Endothelial cell of hepatic sinusoid (primary cell): ENCODE data around the gene ARSA.
"Not testable (repeated sequence)": the region's sequence is repeated elsewhere in the genome, so short reads cannot be mapped to it uniquely, and the experiment has no call there.

Source experiments
- in situ Hi-C: cut with HindIII; loops from 2 replicates; pipeline ENCODE4 v1.10.0; 2017; ENCODE audit warnings: low sequenced_read_pairs

ARSA gene

DNA sequence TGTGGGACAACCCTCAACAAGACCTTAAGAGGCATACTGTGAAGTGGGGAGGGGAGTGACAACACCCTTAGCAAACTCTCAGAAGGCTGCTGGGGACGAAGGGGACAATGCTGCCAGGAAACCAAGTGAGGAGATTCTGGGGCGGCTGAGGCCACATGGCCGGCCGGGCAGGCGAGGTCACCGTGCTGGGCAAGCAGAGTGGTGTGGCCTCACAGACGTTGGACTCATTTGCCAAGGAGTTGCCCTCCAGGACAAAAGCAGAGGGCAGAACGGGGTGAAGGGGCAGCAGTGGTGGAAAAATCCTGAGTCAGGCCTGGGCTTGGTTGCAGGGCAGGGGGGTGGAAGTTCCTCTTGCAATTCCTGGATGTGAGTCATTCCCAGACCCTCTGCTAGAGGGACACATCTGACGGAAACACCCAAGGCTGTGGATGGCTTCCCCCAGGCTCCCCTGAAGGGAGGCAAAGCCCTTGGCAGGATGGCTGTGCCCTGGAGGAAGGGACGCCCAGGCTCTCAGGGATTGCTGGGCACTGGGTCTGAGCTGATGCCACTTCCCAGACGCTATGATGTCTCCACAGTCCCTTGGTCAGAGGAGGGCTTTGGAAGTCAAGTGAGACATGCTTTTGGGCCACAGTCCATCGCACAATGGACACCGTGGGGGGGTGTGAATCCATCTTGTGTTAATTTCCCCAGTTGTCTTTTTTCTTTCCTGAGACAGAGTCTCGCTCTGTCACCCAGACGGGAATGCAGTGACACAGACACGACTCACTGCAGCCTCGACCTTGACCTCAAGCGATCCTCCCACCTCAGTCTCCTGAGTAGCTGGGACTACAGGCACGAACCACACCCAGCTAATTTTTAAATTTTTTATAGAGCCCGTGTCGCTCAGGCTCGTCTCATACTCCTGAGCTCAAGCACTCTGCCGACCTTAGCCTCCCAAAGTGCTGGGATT, 28.4 kb upstream of the ARSA start:
- in situ Hi-C loops, result no loop called here

- in situ Hi-C loops, result not testable (repeated sequence)
Measured at GRCh38 chr22:50654664-50655063, 26.7 kb upstream of the ARSA start.

GRCh38 chr22:50653256-50653655, 25.3 kb upstream of the ARSA start:
- in situ Hi-C loops, result no loop called here

GRCh38 chr22:50643821-50644101, 15.8 kb upstream of the ARSA start:
- in situ Hi-C loops, result not testable (repeated sequence)

DNA sequence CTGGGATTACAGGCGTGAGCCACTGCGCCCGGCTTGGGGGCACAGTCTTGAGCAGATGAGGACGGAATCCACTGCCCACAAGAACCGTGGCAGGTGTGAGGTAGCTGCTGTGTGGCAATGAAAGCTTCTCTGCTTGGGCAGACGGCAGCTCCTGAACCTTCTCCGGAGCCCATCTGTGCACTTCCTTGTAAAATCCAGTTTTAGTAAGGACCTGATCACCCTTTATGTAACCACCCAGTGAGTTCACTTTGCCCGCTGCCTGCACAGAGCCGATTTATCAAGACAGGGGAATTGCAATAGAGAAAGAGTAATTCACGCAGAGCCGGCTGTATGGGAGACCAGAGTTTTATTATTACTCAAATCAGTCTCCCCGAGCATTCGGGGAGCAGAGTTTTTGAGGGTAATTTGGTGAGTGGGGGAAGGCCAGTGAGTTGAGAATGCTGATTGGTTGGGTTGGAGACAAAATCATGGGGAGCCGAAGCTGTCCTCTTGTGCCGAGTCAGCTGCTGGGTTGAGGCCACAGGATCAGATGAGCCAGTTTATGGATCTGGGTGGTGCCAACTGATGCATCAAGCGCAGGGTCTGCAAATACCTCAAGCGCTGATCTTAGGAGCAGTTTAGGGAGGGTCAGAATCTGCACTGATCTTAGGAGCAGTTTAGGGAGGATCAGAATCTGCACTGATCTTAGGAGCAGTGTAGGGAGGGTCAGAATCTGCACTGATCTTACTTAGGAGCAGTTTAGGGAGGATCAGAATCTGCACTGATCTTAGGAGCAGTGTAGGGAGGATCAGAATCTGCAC, 15.3 kb upstream of the ARSA start:
- in situ Hi-C loops, result not testable (repeated sequence)

DNA sequence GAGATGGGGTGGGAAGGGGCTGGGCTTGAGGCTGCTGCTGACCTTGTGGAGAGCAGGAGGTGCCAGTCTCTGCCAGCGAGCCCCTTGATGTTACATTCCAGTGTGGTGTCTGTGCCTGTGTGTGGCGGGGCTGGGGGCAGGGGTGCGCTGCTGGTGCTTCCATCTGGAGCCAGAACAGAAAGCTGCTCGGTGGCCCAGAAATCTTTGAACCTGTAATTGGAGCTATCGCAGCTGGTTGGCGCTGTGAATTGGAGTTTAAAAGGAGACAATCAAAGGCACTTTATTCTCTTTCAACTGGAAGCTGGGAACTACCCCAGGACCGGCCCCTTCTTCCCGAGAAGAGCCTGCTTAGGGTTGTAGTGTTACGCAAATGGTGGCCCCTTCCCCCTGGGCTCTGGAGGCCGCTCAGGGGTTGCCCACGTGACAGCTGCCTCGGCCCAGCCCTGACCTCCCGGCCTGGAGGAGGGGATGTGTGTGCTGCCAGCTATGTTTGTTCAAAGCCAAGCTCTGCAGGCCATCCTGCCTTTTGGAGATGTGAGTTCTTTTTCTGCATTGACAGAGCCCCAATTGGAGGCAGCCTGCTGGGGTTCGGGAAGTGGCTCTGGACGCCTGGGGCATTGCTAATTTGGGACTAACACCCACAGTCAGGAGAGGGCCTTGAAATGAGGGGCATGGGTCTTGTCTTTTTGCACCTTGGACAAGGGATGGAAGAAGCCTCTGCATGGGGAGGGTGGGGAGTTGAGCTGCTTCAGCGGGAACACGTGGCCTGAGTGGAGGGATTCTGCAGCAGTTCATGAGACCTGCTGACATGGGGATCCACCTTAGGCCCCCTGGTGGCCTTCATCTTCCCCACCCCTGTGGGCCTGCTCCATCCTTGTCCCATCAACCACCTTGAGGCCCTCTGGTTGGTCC, 14.0 kb upstream of the ARSA start:
- in situ Hi-C loops, result no loop called here

DNA sequence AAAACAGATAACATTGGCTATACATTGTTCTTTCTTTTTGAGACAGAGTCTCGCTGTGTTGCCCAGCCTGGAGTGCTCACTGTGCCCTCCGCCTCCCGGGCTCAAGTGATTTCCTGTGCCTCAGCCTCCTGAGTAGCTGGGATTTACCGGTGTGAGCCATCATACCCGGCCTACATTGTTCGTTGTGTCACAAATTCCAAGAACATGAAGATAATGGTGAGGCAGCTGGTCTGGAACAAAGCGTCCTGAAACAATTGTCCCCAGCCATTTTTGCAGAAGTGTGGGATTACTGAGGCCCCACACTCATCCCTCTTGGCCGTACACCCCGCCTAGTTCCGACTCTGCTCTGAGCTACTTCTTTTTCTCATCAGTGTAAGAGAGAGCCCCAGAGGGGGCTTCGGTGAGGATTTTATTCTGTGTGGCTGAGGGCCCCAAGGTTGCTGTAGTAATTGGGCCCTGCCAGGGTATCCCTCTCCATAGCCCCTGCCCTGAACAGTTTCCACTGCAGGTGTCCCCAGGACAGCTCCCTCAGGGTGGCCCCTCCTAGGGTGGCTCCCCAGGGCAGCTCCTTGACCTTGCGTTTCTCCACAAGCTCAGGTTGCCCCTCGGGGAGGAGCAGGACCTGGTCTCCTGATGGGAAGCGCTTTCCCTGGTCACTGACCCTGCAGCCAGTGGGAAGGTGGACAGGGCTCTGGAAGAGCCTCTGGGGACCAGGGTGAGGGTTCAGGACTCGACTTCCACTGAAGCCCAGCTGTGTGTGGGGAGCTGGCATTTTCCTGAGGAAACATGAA, 13.1 kb upstream of the ARSA start:
- in situ Hi-C loops, result no loop called here

DNA sequence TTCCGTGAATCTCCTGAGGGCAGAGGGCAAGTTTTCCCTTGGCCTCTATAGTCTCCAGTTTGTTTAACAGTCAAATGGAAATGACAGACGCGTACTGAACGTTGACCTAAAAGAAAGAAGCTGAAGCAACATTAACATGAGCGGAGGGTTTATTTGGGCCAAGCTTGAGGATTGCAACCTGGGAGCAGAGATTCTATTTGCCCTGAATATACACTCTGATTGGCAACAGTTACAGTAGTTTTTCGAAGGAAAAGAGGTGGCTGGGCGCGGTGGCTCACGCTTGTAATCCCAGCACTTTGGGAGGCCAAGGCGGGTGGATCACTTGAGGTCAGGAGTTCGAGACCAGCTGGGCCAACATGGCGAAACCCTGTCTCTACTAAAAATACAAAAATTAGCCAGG, 12.3 kb upstream of the ARSA start:
- in situ Hi-C loops, result not testable (repeated sequence)

DNA sequence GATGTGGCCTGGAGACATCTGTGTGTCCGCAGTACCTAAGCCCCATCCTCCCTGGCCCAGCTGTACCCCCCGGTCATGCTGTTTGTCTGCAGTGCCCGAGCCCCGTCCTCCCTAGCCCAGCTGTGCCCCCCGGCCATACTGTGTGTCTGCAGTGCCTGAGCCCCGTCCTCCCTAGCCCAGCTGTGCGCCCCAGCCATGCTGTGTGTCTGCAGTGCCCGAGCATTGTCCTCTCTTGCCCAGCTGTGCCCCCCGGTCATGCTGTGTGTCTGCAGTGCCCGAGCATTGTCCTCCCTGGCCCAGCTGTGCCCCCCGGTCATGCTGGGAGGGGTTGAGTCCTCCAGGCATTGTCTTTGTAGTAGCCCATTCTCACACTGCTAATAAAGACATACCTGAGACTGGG, 7.6 kb upstream of the ARSA start:
- in situ Hi-C loops, result no loop called here

DNA sequence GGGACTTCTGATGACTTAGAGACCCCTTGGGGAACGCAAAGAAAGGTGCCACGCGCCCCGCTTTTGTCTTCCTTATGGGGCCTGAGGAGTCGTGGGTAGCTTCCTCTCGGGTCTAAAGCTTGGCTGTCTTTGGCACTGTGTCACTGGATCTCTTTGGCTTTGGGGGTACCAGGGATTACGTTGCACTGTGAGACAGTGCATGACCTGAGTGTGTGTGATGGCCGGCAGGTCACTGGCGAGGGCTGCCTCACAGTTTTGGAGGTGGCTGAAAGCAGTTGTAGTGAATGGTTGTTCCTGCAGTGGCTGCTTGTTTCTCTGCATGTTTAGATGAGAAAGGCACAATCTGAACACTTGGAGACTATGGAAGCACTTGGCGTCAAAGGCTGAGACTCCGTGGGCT, 5.8 kb upstream of the ARSA start:
- in situ Hi-C loops, result loop anchor here (5.0 kb wide), 1 partner anchor 34 kb away; no protein-coding TSS in a partner anchor

DNA sequence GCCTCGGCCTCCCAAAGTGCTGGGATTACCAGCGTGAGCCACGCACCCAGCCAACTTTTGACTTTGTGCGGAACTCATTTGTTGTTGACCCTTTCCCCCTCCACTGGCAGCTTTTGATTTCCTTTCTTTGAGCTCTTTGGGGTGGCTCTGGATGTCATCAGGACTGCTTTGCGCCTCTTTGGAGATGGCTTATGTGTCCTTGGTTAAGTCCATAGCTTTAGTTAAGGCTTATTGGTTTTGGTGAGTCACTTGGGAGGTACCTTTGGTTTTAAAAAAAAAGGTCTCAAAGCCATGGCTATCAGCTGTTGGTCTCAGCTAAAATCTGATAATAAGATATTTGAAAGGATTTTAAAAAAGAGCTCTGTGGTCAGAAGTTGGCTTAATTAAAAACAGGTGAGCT, 5.1 kb upstream of the ARSA start:
- in situ Hi-C loops, result loop anchor here (5.0 kb wide), 1 partner anchor 34 kb away; no protein-coding TSS in a partner anchor

DNA sequence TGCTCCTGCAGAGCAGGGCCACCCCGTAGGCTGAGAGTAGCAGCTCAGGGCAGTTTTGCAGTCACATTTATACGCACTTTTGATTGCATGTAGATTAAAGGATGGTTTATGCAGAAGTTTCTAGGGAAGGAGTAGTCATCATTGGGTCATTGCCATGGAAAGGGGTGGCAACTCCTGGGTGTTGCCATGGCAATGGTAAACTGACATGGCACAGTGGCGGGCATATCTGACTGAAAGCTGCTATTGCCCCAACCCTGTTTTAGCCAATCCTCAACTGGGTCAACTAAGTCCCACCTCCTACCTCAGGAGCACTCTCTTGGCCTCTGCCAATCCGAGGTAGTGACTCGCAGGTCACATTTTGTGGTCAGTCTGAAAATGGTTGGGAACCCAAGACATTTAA, 2.4 kb upstream of the ARSA start:
- in situ Hi-C loops, result loop anchor here (5.0 kb wide), 1 partner anchor 37 kb away; no protein-coding TSS in a partner anchor

GRCh38 chr22:50628543-50629134, 687 bp upstream of the ARSA start:
- in situ Hi-C loops, result loop anchor here (5.0 kb wide), 1 partner anchor 51 kb away; the partner anchor contains the start of gene CPT1B

DNA sequence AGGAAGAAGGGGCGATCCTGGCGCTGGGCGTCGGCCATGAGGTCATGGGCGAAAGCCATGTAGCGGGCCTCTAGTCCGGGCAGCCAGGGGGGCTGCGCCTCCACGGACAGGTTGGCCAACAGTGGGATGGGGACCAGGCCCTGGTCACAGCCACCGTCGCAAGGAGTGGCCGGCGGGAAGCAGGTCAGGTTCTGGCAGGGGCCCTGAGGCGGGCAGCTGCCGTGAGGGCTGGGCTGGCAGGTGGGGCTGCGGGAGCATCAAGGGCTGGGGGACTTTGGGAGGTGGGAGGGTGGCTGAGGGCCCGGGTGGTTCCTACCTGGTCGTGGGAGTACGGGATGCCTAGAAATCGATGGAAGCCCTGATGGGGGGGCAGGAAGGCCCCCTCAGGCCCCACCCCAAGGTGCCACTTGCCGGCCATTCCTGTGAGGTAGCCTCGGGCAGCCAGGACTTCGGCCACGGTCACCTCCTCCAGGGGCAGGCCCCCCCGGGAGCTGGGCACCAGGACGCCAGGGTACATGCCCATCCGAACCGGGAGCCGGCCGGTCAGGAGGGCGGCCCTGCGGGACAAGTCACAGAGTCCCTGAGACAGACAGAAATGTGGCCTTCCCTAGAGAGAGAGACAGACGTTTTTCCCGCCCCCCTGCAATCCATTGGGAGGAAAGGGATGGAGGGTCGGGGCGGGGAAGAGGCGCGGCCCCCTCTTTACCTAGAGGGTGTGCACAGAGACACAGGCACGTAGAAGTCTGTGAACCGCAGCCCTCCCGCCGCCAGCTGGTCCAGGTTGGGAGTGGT, 906 bp downstream of the ARSA start:
- in situ Hi-C loops, result loop anchor here (5.0 kb wide), 1 partner anchor 50 kb away; the partner anchor contains the start of gene CPT1B

DNA sequence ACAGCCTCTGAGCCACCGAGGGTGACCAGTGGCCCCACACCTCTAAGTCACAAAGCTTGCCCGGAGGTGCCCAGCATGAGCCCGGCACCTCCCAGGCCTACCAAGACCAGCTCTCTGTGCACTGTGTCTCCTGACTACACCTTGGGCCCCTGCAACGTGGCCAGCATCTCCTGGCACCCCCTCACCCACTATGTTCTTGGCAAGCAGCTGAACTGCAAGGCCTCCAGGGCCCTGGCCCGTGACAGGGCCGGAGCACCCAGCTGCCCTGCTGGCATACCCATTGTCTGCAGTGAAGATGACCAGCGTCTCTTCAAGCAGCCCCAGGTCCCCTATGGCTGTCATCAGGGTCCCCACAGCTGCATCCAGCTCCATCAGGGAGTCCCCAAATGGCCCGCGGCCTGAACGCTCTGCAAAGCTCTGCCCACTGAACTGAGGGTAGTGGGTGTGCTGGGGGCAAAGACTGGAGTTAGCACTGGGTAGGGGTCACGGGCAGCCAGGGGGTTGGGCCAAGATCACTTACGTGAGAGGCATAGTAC, 1.6 kb downstream of the ARSA start:
- in situ Hi-C loops, result loop anchor here (5.0 kb wide), 1 partner anchor 49 kb away; the partner anchor contains the start of gene CPT1B

- in situ Hi-C loops, result loop anchor here (5.0 kb wide), 1 partner anchor 48 kb away; the partner anchor contains the start of gene CPT1B
Measured at GRCh38 chr22:50625568-50626313, 2.2 kb downstream of the ARSA start.

- in situ Hi-C loops, result loop anchor here (5.0 kb wide), 1 partner anchor 48 kb away; the partner anchor contains the start of gene CPT1B
Measured at GRCh38 chr22:50625131-50625567, 2.8 kb downstream of the ARSA start.
